AG09309 (cell line): ENCODE measurements around the gene HMGXB4.

Experiments used
- DNase-seq: peaks from one replicate; pipeline ENCODE4 v3.0.0-alpha.2; 2010; ENCODE audit warnings: low read depth
- H3K4me3 ChIP-seq: 2 replicates; pipeline ENCODE4 v1.5.1; 2011; ENCODE audit warnings: mild to moderate bottlenecking, low read depth, low read length, moderate library complexity; ENCODE audit not compliant: control insufficient read depth
- TF ChIP-seq, protein P1 (sequence below): IDR thresholded peaks from 2 replicates; pipeline ENCODE4 v1.5.1; 2011; ENCODE audit warnings: mild to moderate bottlenecking, low read depth, low read length, inconsistent platforms; ENCODE audit not compliant: insufficient read depth, control insufficient read depth; ENCODE audit errors: missing control alignments

Gene HMGXB4

GRCh38 chr22:35335936-35336781, 78.9 kb downstream of the HMGXB4 start:
- TF ChIP-seq, protein P1, sequence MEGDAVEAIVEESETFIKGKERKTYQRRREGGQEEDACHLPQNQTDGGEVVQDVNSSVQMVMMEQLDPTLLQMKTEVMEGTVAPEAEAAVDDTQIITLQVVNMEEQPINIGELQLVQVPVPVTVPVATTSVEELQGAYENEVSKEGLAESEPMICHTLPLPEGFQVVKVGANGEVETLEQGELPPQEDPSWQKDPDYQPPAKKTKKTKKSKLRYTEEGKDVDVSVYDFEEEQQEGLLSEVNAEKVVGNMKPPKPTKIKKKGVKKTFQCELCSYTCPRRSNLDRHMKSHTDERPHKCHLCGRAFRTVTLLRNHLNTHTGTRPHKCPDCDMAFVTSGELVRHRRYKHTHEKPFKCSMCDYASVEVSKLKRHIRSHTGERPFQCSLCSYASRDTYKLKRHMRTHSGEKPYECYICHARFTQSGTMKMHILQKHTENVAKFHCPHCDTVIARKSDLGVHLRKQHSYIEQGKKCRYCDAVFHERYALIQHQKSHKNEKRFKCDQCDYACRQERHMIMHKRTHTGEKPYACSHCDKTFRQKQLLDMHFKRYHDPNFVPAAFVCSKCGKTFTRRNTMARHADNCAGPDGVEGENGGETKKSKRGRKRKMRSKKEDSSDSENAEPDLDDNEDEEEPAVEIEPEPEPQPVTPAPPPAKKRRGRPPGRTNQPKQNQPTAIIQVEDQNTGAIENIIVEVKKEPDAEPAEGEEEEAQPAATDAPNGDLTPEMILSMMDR = no peak

DNA sequence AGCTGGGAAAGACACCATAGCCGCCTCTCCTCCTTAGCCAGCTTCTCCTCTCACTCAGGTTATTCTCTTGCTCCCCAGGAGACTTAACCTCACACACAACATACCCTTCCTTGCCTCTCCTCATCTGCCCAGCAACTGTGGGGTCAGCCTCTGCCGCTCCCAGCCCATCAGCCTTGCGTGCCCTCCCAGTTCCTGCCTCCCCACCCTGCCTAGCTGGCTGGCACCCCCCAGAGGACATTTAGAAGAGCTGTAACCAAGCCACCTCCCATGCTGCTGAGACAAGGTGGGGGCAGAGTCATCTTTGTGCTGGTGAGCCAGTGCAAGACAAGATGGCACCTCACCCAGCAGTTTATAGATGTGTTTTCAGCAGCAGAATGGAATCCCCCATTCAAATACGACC, 80.6 kb downstream of the HMGXB4 start:
- no peak for DNase-seq
- TF ChIP-seq, protein P1 = peak; percentile 4
- no peak overlapping the region for H3K4me3 ChIP-seq

More at GRCh38 chr22:35335936-35336781, 78.9 kb downstream of the HMGXB4 start:
- DNase-seq = no peak
- H3K4me3 ChIP-seq = no peak overlapping the region

DNA sequence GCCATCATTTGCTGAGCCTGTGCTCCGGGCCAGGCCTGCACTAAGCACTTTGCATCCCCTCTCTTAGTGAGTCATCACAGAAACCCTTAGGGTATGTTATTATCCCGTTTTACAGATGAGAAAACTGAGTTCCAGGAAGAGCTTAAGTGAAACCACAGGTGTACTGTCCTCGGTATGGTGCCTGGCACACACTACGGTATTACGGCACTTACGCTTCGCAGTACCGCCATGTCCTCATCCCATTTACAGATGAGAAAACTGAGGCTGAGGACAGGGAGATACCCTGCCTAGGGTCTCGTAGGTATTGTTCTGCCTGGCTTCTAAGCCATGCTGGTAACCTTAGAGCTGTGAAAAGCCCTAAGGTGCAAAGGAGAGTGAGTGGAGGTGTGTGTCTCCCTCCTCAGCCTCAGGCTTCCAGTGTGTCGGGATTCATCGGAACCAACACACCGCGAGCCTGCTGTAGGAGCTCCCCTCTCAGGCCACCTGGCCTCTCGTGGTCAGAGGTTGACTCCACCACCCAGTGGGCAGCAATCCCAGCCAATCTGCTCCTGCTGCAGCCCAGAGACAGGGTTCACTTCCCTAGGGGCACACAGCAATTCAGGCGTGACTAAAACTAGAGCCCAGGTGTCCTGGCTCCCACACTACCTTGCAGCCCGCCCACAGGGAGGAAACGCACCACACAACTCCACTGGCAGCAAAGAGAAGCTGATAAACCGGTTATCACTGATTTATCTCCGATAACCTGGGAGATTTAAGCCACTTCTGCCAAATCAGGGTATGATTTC, 84.0 kb downstream of the HMGXB4 start:
- TF ChIP-seq, protein P1 = no peak
- H3K4me3 ChIP-seq = no peak overlapping the region
- no peak for DNase-seq

DNA sequence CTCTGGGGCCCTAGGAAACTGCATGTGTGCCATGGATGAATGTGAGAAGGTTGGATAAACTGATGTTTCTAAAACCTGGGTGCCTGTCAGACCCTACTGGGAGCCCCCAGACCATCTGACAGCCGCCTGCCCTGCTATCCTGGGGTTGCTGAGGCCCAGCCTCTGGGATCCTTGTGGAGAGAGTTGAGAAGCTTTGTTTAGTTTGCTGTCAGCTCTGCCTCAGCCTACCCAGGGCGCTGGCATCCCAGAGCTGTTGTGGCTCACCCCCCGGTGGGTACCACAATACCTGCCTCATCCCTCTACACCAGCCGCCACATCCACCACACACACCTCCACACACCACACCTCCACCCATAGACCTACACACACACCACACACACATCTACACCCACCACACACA, 85.1 kb downstream of the HMGXB4 start:
- no peak for DNase-seq
- H3K4me3 ChIP-seq = no peak overlapping the region
- TF ChIP-seq, protein P1 = no peak

GRCh38 chr22:35343664-35344550, 86.6 kb downstream of the HMGXB4 start:
- TF ChIP-seq, protein P1 = no peak
- DNase-seq = no peak
- H3K4me3 ChIP-seq = no peak overlapping the region
